ENCODE data around the gene ART5.

Gene ART5

DNA sequence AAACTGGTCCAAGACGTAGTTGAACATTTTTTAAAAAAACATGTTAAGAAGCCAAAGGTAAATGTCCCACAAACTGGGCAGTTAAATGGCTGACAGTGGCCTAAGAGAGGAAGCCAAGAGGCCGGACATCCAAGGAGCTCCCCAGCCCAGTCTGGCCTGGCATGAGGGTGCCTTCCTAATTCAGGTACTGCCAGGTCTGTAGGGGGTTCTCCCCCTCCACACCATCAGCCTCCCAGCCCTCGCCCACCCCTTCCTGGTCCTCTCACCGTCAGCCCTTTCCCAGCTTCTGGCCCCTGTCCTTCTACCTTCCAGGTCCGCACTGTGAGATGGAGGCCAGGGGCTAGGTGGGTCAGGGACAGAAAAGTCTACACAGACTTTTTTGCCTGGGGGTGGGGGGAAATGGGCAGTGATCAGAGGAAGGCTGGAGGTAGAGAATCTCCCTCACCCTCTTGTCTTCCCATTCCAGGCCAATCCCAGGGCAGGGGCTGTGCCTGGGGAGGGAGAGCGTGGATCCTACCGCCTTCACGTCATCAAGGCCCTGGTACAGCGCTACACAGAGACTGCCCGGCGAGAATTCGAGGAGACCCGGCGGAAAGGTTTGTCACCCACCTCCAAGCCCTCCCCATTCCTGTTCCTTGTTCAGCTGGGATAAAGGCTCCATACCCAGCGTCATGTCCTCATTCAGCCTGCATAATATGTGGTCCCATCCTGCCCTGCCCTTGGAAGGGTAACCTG lies 6.0 kb downstream of the ART5 start:
- in situ Hi-C loops (cut with MboI; ENCODE audit: low pct_unique_long_range_greater_than_20kb, low sequenced_read_pairs, unreplicated experiment), result no loop called here
- TF ChIP-seq, protein P1, sequence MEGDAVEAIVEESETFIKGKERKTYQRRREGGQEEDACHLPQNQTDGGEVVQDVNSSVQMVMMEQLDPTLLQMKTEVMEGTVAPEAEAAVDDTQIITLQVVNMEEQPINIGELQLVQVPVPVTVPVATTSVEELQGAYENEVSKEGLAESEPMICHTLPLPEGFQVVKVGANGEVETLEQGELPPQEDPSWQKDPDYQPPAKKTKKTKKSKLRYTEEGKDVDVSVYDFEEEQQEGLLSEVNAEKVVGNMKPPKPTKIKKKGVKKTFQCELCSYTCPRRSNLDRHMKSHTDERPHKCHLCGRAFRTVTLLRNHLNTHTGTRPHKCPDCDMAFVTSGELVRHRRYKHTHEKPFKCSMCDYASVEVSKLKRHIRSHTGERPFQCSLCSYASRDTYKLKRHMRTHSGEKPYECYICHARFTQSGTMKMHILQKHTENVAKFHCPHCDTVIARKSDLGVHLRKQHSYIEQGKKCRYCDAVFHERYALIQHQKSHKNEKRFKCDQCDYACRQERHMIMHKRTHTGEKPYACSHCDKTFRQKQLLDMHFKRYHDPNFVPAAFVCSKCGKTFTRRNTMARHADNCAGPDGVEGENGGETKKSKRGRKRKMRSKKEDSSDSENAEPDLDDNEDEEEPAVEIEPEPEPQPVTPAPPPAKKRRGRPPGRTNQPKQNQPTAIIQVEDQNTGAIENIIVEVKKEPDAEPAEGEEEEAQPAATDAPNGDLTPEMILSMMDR (IDR thresholded peaks at IDR 0.05; ENCODE audit: extremely low read depth, insufficient read depth, missing control alignments), result no peak
- no peak for DNase-seq (ENCODE audit: low spot score)

DNA sequence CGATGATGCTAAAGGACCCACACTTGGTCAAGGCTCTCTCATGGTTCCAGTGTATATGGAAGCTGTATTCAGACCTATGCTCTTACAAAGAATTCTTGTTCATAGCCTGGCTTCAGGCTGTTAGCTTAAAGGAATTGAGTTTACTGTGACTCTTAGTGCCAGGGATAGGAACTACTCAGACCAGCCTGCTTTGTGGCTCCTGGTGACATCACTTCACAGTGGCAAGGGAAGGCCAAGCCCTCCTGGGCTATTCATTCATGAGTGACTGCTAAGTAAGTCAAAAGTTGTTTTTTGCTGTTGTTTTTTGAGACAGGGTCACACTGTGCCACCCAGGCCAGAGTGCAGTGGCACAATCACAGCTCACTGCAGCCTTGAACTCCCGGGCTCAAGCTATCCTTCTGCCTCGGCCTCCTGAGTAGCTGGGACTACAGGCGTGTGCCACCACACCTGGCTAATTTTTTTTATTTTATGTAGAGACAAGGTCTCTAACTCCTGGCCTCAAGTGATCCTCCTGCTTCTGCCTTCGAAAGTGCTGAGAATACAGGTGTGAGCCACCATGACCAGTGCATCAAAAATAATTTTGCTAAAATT lies 9.6 kb downstream of the ART5 start:
- no peak for DNase-seq (ENCODE audit: low spot score)
- in situ Hi-C loops (cut with MboI; ENCODE audit: low pct_unique_long_range_greater_than_20kb, low sequenced_read_pairs, unreplicated experiment), result no loop called here
- TF ChIP-seq, protein P1 (IDR thresholded peaks at IDR 0.05; ENCODE audit: extremely low read depth, insufficient read depth, missing control alignments), result no peak

DNA sequence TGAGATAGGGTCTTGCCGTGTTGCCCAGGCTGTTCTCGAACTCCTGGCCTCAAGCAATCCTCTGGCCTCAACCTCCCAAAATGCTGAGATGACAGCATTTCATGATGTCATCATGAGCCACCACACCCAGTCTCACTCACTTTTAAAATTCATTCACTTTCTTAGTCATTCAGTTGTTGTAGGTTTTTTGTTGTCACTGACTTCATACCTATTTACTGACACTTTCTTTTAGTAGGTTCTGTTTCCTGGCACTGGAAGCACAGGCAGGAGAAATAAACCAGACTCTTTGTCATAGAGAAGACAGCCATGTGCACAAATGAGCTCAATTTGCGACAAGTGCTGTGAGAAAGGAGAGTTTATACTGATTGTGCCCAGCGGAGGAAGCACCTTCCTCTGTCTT lies 10.5 kb downstream of the ART5 start:
- TF ChIP-seq, protein P1 (IDR thresholded peaks at IDR 0.05; ENCODE audit: extremely low read depth, insufficient read depth, missing control alignments), result no peak
- in situ Hi-C loops (cut with MboI; ENCODE audit: low pct_unique_long_range_greater_than_20kb, low sequenced_read_pairs, unreplicated experiment), result no loop called here
- no peak for DNase-seq (ENCODE audit: low spot score)

DNA sequence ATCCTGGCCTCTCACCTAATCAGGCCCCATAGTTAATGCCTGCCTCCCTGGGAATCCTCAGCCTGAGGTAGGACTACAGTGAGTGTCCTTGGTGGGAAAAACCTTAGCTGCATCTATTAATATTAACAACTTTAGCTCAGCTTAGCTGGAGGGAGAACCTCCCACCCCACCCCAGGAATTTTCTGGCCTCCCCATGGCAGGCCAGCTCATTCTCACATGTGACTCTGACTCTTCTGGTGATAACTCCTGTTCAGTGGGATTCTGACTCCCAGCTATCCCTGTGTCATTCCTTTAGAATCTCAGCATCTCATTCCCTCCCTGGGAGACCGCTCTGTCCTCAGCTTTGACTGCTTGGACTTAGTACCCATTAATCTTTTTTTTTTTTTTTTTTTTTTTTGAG lies 14.5 kb downstream of the ART5 start:
- in situ Hi-C loops (cut with MboI; ENCODE audit: low pct_unique_long_range_greater_than_20kb, low sequenced_read_pairs, unreplicated experiment), result no loop called here
- no peak for DNase-seq (ENCODE audit: low spot score)
- TF ChIP-seq, protein P1 (IDR thresholded peaks at IDR 0.05; ENCODE audit: extremely low read depth, insufficient read depth, missing control alignments), result no peak

DNA sequence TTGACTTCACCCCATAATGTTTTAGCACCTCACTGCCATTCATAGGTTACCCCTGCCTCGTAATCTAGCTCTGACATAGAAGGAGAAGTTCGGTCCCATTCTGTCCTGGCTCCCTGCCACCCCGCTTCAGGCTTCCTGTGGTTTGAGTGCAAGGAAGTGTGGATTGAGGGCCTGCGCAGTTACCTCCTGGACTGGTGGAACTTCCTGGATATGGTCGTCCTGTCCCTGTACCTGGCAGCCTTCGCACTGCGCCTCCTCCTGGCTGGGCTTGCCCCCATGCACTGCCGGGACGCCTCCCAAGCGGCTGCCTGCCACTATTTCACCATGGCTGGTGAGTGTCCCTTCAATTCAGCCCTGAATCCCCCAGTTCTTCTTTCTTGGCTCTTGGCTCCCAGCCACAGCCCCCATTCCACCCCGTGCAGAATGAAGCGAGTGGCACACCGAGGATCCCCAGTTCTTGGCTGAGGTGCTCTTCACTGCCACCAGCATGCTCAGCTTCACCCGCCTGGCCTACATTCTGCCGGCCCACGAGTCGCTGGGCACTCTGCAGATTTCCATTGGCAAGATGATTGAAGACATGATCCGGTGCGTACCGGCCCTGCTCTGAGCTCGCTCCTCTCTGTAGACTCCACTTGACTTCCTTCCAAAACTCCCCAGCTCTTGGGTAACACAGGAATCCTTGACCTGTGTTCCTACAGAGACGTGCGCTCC lies 15.4 kb downstream of the ART5 start:
- no peak for DNase-seq (ENCODE audit: low spot score)
- TF ChIP-seq, protein P1 (IDR thresholded peaks at IDR 0.05; ENCODE audit: extremely low read depth, insufficient read depth, missing control alignments), result peak; percentile 21
- in situ Hi-C loops (cut with MboI; ENCODE audit: low pct_unique_long_range_greater_than_20kb, low sequenced_read_pairs, unreplicated experiment), result no loop called here

DNA sequence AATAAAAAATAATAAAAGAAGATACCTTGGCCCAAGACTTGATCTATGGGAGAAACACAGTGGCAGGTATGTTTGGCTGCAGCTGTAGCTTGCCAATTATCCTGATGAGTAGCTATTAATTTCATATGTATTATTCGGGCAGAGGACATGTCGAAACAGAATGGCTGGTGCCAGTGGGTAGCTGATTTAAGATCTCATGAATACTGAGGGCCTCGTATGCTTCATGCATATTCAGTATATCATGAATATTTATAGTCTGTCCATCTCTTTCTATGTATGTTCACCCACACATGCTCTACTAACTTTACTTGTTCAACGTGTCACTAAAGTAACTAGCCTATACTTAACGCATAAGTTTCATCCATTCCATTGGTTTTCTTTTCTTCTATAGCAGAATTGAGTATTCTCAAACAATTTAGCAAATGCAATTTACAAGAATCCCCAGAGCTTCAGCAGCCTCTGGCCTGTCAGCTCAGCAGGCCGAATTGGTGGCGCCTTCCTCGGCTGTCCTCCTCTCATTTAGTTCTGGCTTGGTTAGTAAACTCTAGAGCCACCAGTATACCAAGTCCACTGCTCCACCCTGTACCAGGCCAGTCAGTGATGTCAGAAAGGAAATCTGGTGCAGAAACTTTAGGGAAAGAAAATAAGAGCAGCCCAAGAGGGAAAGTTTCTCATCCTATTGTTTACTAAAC lies 17.9 kb downstream of the ART5 start:
- TF ChIP-seq, protein P1 (IDR thresholded peaks at IDR 0.05; ENCODE audit: extremely low read depth, insufficient read depth, missing control alignments), result no peak
- in situ Hi-C loops (cut with MboI; ENCODE audit: low pct_unique_long_range_greater_than_20kb, low sequenced_read_pairs, unreplicated experiment), result no loop called here
- no peak for DNase-seq (ENCODE audit: low spot score)
